Spleen (tissue), 7 donors: ENCODE data around the gene FAM168B.

Source experiments
- CTCF ChIP-seq, 11 experiments: fragments of 200-600 bp in 7 of 11; fragments of 450-650 bp in 4 of 11; sonication (generic) in 4 of 11; IDR thresholded peaks in 8 of 11; conservative IDR thresholded peaks in 3 of 11; 1 replicate in 7 of 11; 2 replicates in 4 of 11; pipeline versions ENCODE4 v1.4.0 to v1.8.0; 2016 to 2021; ENCODE audit warnings: antibody characterized with exemption in 11 of 11, inconsistent platforms in 4 of 11, mild to moderate bottlenecking in 1 of 11
- POLR2A ChIP-seq, 3 donors: fragments of 450-650 bp; IDR thresholded peaks; one replicate each; pipeline ENCODE4 v1.5.1; 2017; ENCODE audit warnings: antibody characterized with exemption in 3 of 3, mild to moderate bottlenecking in 1 of 3
- POLR2AphosphoS5 ChIP-seq, 3 donors: sonication (generic); formaldehyde crosslinking; IDR thresholded peaks; one replicate each; pipeline ENCODE4 v1.5.1; 2017; ENCODE audit warnings: antibody characterized with exemption in 3 of 3
- donor health status: DM: no; HTN: no; CAD: no; lungs with moderate emphysema.
- donor health status: DM: no; HTN: no; CAD: no.
- donor health status: DM: no; HTN: no; CAD: no.

- TF ChIP-seq CTCF (IDR thresholded peaks at IDR 0.05 in 8 of 11, conservative IDR thresholded peaks at IDR 0.05 in 3 of 11) (no peak), POLR2A (IDR thresholded peaks at IDR 0.05) (no peak), POLR2AphosphoS5 (IDR thresholded peaks at IDR 0.05) (no peak)
These were observed 38.8 kb downstream of the FAM168B start for GRCh38 chr2:131054488-131054887.
